IPS-NIHi7 (cell line): ENCODE results near the gene FCER1G.
"Not testable (repeated sequence)": the region's sequence is repeated elsewhere in the genome, so short reads cannot be mapped to it uniquely, and the experiment has no call there.

Experiments used
- DNase-seq: peaks from one replicate; pipeline ENCODE4 v3.0.0; 2012; ENCODE audit warnings: mixed read lengths; ENCODE audit errors: extremely low spot score

The FCER1G gene

DNA sequence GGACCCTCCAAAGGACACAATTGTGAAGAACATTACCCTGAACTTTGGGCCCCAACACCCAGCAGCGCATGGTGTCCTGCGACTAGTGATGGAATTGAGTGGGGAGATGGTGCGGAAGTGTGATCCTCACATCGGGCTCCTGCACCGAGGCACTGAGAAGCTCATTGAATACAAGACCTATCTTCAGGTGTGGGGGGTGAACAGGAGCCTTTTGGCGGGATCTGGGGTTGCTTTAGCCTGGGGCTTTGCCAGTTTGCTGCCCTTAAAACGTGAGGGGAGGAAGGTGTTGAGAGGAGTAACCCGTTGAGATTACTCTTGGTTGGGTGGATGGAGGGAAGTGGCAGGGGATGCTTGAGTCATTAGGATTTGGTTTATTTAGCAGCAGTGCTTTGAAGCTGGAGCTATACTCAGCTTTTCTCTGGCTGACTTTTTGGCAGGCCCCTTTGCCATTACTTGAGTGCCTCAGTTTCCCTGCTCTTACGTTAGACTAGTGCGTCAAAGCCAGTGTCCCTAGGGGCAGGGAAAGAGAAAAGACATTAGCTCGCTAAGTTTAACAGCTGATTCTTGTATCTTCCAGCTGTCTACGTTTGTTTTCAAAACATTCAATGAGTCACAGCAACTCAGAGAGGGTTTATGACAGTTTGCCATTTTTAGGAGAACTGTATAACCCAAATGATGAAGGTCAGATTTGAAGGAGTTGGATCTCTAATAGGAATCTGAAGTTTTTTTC lies 8.5 kb upstream of the FCER1G start:
- no peak for DNase-seq

DNA sequence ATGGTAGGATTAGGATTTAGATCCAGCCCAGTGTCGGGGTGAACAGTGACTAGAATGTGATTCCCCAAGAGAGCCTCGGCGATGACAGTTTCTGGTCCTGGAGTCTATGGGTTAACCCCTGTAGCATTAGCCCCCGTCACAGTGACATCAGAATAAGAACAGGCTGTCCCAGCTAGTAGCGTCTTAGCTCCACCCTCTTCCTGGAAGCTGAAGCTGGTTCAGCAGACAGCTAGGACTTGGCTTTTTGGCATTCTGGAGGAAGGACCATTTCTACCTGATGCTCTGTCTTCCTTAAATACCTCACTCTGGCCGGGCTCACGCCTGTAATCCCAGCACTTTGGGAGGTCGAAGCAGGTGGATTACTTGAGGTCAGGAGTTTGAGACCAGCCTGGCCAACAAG lies 7.9 kb upstream of the FCER1G start:
- DNase-seq = no peak

DNA sequence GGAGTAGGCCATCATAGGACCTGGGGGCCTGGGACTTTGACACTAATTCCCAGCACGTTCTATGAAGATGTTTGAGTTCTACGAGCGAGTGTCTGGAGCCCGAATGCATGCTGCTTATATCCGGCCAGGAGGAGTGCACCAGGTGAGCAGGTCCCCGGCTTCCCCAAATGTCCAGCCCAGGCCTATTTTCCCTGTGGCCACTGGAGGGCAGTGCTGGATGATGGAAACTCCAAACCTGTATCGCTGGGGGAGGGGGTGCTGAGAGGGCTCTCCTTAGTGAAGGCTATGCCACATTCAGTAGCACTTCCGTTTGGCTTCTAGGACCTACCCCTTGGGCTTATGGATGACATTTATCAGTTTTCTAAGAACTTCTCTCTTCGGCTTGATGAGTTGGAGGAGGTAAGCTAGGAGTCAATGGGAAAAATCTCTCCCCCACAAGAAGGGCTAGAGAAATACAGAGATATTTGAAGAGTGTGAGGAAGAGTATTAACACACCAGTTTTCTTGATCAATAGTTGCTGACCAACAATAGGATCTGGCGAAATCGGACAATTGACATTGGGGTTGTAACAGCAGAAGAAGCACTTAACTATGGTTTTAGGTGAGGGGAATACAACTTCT lies 5.2 kb upstream of the FCER1G start:
- peak; percentile 94 for DNase-seq

DNA sequence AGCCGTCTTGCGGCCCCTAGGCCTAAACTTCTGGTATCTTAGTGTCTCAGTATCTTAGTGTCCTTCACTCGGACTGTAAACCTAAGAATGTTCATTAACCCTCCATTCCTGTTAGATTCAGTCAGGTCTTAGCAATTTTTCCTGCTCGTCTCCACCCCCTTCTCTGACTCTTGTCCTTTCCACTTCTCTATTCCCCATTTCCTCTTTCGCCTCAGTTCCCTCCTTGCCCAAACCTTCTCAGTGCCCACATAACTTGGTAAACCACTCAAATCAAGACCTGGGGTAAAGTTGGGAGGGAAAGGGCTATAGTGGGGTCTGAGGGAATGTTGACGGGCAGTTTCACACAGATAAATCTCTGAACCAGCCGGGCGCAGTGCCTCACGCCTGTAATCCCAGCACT lies 726 bp upstream of the FCER1G start:
- DNase-seq = no peak

DNA sequence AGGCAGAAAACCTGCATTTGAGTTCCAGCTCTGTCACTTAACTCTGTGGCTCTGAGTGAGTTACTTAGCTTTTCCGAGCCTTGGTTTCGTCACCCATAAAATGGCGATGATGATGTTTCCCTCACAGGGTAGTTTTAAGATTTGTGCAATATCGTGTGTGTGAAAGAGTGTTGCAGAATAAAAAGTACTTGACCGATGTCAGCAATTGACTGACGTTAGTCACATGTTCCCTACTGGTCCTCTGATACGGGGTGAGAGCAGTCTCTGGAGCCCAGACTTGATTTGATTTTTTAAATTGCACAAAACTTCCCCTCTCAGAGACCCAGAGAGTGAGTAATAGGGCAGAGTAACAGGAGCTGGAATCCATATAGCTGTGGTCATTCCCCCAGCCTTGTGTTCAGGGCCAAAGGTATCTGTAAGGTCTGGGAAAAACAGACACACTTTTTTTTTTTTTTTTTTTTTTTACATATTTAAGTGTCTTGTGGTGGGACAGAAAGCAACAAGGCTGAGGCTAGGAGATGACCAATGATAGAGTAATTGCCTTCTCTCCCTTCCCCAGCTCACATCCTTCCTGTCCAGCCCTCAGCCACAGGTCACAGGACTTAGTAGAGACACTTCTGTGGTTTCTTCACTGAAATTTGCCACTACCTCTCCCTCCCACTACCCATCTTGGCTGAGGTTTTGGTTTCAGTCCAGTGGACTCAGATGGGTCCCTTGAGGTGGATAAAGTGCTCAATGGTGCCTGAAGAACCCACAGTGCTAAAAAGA lies 2.0 kb downstream of the FCER1G start:
- no peak for DNase-seq

DNA sequence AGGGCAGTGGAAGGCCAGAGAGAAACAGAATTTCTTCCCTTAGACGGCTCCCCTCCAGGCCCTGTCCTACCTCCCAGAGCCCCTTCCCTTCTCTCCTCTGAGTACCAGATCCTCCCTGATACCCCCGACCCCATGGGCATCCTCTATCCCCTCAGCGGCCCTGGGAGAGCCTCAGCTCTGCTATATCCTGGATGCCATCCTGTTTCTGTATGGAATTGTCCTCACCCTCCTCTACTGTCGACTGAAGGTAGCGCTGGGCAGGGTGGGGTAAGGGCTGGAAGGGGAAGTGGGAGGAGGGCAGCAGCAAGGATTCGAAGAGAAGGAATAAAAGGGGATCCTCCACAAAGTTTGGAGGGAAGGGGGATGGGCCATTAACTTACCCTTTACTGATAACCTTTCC lies 2.7 kb downstream of the FCER1G start:
- DNase-seq = no peak

DNA sequence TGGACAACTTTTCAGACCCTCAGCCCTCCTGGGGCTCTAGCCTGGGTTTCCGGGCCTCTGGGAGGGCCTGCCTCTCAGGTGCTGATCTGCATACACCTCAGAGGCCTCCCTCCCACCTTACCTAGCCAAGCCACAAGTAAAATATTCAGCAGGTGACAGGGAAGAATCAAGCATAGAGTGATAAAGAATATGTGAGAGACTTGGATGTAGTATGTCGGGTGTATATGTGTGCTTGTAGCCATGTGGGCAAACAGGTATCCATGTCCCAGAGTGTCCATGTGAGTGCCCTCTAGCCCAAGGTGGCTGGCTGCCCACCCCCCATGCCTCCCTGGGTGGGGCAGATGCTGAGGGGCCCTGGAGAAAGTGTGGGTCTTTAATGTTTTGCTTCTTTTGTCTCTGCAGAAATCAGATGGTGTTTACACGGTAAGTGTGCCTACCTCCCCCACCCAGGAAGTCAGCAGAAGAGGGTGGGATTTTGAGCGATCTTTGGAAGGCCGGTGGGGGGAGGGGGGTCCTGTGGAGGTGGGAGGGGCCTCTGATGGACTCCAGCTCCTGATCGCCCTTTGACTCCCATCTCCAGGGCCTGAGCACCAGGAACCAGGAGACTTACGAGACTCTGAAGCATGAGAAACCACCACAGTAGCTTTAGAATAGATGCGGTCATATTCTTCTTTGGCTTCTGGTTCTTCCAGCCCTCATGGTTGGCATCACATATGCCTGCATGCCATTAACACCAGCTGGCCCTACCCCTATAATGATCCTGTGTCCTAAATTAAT lies 3.4 kb downstream of the FCER1G start:
- no peak for DNase-seq

DNA sequence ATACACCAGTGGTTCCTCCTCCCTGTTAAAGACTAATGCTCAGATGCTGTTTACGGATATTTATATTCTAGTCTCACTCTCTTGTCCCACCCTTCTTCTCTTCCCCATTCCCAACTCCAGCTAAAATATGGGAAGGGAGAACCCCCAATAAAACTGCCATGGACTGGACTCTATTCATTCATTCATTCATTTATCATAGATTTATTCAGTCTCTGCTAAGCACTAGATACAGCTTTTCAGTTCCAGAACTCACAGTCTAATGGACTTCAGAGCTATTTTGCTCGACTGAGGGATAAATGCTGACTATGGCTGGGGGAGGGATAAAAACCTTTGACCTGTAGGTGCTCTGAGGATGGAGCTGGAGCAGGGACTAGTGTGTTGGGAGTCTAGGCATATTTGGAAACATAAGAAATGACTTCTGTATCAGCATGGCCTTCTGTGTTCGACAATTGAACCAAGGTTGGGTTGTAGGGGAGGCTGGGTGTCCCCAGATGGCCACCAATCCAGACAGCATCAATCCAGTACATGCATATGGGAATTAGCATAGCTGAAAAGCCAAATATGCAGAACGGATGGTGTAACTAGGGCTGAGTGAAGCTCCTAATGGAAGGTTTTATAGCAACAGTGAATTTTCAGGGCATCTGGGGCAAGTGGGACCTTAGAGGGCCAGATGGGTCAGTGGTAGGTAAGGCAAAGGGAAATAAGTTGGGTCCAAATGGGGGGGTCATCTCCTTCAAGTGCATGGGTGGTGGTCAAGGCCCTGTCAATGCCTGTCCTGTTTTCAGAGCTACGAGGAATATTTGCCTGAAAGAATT lies 4.2 kb downstream of the FCER1G start:
- DNase-seq = no peak

DNA sequence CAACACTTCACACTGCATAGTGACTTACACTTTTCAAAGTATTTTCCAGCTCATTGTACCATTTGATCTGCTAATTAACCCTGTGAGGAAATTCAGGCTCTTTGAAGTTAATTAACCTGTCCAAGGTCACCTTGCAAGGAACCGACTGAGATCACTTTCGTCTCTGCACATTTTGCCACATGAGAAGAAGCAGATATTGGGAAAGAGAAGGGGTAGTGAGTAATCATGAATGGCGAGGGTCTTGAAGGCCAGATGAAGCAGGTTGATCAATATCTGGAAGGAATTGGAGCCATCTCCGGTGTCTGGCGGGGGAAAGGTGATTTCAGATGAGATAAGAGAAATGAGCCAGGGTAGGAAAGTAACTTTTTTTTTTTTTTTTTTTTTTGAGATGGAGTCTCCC lies 4.9 kb downstream of the FCER1G start:
- DNase-seq = no peak

DNA sequence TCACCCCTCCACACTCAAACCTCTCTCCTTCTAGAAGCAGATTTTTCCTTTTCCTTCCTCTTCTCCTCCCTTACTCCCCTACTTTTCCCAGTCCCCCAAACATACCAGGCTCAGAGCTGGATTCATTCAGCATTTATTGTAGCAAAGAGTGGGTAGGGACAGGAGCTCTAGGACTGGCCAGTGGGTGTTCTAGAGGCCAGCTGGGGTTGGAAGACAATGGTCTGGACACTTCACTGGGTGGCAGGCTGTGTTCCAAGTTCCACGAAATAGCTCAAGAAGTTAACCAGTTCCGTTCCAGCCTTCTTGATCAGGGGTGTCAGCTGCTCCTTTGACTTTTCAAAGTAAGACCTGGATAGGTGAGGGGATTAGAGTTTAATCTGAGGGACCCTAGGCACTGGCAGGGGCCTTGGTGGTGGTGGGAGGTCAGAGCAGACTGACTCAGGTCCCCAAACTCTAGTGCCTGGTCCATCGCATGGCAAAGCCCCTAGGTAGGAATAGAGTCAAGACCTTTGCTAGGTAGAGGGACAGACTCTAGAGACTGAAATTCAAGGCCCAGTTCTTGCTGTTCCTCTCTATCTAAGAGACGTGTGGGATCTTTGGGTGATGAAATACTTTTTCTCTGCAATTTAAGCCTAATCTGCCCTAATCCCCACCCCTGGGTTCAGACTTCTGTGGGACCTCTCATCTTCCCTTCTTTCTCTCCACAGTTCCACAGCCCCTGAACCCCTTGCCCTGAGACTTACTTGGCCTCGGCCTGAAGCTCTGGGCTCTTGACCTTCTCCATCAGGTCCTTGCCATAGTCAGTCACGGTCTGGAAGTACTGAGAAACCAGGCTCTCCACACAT lies 7.3 kb downstream of the FCER1G start:
- DNase-seq = no peak

DNA sequence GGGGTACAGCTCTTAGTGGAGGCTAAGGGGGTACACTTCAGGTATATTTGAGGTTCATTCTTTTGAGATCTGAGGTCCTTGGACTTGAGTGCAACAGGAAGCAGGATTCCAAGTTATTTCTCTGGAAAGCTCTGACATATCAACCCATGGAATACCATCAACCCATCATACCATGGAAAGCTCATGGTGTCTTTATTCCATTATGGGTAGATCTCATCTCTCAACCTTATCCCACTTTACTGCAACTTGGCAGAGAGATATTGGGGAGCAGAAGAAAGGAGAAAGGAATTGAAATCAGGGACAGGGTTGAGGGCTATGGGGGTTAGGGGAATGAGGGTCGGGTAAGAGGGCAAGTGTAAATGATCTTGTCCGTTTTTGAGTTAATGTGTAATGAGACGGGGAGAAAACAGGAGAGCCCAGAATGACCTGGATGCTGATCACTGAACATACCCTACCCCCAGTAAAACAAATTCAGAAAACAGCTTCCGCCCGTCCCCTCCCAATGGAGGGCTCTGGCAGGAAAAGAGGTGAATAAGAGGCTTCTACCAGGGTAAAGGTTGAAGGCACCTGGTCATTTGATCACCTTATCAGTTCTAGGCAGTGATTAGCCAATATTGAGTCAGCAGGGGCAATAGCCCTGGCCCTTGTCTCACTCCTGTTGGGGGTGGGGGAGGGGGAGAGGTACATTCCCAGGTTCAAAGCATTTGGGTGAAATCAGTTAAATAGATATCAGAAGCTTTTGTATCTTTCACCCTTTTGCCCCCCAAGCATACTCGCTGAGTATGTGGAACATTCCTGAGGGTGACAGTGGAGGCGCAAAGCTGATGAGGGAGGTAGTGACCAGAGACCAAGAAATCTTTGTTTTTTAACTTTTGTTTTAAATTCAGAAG lies 9.0 kb downstream of the FCER1G start:
- no peak for DNase-seq

DNA sequence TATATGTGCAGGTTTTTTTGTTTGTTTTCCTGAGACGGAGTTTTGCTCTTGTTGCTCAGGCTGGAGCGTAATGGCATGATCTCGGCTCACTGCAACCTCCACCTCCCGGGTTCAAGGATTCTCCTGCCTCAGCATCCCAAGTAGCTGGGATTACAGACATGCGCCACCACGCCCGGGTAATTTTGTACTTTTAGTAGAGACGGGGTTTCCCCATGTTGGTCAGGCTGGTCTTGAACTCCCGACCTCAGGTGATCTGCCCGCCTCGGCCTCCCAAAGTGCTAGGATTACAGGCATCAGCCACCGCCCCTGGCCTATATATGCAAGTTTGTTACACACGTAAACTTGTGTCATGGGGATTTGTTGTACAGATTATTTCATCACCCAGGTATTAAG lies 9.6 kb downstream of the FCER1G start:
- not testable (repeated sequence) for DNase-seq

DNA sequence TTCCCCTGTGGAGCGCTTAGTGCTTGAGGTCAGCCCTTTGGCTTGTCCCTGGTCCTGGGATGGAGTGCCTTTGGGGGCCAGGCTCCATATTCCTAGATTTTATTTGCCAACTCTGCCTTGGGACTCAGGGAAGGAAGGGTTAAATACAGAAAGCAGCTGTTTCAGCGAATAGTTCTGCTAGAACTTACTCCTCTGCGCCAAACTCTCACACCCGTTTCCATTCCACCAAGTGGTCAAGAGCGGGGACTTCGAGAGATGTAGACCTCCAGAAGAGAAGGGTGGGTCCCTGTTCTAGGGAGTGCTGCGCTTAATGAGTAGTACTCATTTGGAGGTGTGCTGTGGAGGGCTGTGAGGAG lies 10.1 kb downstream of the FCER1G start:
- DNase-seq = no peak

DNA sequence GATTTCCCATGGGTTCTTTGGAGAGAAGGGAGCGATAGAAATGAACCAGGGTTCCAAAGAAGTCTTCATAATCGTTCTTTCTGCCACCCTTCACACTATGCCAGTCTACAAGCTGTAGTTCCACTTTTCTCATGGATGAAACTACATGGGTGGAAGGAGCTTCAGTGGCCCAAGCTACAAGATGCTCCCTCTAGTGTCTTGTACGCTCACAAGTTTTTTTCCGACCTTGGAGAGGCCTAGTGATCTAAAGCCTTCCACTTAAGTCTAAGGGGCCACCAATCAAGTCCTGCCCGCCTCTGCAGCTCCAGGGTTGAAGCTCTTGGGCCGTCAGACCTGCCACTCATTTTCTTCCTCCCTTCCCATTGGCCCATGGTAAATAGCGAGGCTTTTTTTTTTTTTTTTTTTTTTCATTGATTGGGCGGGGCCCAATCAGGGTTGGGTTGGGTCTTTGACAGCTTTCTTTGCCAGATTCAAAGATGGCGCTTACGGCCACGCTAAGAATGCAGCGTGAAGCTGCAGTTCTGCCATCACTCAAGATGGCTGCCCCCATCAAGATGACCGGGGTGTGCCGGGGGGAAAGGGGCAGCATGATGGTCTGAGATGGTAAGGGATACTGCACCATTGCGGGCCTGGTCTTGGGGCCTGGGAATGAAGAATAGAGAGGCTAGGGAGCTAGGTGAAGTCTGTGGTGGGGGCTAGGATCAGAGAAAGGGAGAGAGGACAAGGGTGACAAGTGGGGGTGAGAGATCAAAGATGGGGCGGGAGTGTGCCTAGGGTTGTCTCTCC lies 10.6 kb downstream of the FCER1G start, which contains the start of gene TOMM40L:
Gene TOMM40L, plus strand, starts transcription at position 527 of the 786 bp plus-strand sequence. CDS start 430 bp downstream, outside the sequence.
- peak; percentile 96 for DNase-seq

DNA sequence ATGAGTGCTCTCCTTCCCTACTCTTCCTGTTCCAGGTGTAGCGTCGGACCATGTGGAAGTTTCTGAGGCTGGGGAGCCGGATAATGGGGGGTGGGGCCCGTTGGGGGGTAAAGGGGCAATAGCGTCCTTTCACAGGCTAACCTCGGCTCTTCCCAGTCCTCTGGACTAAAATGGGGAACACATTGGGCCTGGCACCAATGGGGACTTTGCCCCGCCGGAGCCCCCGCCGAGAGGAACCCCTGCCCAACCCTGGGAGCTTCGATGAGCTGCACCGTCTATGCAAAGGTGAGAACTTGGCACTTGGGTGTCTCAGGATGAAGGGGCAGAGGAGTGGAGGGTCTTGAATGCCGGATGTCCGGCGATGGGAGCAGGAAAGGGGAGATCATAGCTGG lies 11.2 kb downstream of the FCER1G start:
- no peak for DNase-seq

DNA sequence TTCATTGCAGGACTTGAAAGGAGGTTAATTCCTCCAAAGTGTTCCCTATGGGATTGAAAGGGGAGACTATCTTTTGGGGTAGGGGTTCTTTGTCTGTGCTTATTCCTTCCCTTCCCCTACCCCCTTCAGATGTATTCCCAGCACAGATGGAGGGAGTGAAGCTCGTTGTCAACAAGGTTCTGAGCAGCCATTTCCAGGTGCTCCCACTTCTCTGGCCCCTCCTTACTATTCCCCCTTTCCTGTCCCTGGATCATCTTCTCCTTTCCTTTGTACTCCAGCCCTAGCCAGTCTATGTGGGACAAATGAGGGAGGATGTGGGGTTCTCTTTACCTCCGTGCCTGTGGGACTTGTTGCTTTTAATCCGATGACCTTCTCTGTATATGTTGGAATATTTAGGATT lies 11.7 kb downstream of the FCER1G start:
- no peak for DNase-seq

DNA sequence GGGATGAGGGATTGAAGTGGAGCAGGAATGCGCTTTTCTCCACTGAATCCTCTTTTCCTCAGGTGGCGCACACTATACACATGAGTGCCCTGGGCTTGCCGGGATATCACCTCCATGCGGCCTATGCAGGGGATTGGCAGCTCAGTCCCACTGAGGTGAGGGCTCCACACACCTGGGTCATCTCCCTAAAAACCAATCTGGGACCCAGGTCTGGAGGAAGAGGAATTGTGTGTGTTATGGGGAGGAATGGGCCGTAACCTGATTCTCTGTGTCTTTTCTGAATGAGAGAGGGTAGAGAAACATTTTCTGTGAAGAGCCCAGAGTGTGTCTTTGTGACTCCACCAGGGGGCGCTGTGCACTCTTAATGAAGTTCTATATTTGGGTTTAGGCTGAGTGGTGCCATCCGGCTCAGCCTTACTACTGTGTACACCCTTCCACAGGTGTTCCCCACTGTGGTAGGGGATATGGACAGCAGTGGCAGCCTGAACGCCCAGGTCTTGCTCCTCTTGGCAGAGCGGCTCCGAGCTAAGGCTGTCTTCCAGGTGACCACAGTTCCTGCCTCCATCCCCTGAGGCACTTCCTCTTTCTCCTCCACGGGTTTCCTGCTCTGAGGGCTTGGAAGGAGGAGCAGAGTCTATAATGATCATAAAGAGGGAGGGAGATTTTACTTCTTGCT lies 12.2 kb downstream of the FCER1G start:
- peak; percentile 76 for DNase-seq

DNA sequence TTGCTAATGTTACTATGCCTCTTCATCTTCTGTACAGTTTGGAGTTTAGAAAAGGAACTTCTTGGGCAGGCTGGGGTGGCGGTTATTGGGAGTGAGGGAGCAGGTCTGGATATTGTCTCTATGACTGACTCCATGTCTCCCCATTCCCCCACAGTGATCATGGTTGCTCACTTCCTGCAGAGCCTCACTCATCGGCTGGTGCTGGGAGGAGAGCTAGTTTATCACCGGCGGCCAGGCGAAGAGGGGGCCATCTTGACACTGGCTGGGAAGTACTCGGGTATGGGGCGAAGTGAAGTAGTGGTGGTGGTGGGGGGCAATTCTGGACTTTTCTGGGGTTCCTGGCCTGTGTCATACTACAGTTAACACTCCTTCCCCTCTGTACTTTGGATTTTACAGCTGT lies 12.9 kb downstream of the FCER1G start:
- DNase-seq = no peak
